Gastroesophageal sphincter (tissue), 3 donors: ENCODE results near the gene AFTPH.

Source experiments
- CTCF ChIP-seq, 4 experiments: fragments of 200-600 bp in 2 of 4; fragments of 450-650 bp in 2 of 4; sonication (generic) in 1 of 4; IDR thresholded peaks; one replicate each; pipeline ENCODE4 v1.5.1; 2017 to 2019; ENCODE audit warnings: antibody characterized with exemption in 4 of 4, mild to moderate bottlenecking in 2 of 4, moderate library complexity in 2 of 4
- POLR2AphosphoS5 ChIP-seq: sonication (generic); formaldehyde crosslinking; IDR thresholded peaks from one replicate; pipeline ENCODE4 v1.6.1; 2017; ENCODE audit warnings: antibody characterized with exemption

GRCh38 chr2:64498438-64498837 is 25.7 kb upstream of the AFTPH start:
- TF ChIP-seq POLR2AphosphoS5 (no peak), CTCF (IDR thresholded peaks at IDR 0.05) (no peak)
